ENCODE data around the gene EZR.
"Not testable (repeated sequence)": the region's sequence is repeated elsewhere in the genome, so short reads cannot be mapped to it uniquely, and the experiment has no call there.

Gene EZR

DNA sequence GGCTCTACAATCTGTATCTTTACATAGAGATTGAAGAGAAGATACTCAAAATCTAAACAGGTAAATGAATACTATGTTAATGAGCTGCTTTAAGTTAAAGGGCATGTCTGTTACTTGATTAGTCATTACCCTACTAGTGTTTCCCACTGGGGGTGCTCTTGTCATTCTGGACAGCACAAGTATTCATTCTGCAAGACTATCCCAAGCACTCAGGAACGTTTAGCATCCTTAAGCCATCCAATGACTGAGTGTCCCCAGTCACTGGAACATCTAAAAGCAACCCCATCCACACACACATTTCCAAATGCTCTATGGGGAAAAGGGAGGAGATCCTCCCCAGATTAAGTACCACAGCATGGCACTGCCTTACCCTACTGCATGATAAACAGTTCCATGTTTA, 25.7 kb downstream of the EZR start:
- no peak for DNase-seq

DNA sequence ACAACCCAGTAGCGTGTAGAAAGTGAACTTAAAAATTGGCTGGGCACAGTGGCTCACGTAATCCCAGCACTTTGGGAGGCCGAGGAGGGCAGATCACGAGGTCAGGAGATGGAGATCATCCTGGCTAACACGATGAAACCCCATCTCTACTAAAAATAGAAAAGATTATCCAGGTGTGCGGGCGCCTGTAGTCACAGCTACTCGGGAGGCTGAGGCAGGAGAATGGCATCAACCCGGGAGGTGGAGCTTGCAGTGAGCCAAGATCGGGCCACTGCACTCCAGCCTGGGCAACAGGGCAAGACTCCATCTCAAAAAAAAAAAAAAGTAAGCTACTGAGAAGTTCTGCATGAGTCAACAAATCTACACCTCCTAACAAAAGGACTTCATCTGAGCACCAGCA, 26.7 kb downstream of the EZR start:
- not testable (repeated sequence) for DNase-seq

GRCh38 chr6:158791274-158791855, 27.8 kb downstream of the EZR start:
- DNase-seq: no peak

DNA sequence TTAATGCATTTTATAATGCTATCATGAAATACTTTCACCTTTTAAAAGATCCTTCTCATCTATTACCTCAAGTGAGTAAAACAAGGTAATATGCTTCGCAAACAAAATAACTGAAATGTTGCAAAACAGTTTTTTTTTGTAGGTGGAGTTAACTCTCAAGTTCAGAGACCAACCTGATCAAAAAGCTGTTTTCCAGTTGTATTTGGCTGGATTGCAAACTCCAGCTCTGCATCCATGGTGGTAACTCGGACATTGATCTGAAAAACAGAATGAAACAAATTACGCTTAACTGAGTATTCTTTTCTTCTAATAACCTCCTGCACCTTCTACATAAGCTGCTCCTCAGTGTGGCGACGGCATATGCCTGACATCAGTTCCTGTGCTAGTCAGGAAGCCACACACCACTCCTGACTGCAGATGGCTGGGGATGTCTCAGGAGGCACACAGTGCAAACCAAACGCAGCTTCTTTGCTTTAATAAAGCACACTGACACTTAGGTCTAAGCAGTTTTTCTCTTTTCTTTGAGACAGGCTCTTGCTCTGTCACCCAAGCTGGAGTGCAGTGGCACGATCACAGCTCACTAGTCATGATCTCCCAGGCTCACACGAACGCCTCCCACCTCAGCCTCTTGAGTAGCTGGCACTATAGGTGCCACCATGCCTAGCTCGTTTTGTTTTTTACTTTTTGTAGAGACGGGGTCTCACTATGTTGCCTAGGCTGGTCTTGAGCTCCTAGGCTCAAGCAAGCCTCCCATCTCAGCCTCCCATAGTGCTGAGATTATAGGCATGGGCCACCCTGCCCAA, 29.9 kb downstream of the EZR start:
- no peak for DNase-seq

- no peak for DNase-seq
Observed at GRCh38 chr6:158787395-158787794, 31.8 kb downstream of the EZR start.

DNA sequence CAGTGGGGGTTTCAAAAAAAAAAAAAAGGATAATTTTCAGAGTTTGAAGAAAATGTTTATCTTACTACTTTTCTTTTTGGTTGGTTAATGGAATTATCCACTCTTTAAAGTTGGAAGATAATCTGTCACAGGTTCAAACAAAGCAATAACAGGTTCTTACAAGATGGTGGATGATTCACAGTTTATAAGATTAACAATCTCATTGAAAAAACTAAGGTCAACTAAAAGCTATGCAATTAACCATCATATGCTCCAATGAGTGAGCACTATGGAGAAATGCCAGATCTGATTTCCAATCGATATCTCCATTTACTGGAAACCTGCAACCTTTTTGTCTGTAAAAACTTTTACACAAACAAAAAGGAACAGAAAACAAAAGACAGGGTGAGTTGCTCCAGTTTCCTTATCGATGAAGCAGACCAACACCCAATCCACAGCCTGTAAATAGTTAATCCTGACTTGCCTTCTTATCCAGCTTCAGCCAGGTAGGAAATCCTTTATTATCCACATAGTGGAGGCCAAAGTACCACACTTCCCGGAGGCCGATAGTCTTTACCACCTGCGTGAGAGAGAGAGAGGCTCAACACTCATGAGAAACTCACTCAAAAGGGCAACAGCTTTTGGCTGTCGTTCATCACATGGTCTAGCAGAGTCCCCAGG, 32.4 kb downstream of the EZR start:
- DNase-seq: no peak

- DNase-seq: no peak
Observed at GRCh38 chr6:158785036-158785435, 34.1 kb downstream of the EZR start.

GRCh38 chr6:158784505-158784904, 34.7 kb downstream of the EZR start:
- no peak for DNase-seq

- DNase-seq: no peak
Observed at GRCh38 chr6:158783851-158784250, 35.3 kb downstream of the EZR start.

DNA sequence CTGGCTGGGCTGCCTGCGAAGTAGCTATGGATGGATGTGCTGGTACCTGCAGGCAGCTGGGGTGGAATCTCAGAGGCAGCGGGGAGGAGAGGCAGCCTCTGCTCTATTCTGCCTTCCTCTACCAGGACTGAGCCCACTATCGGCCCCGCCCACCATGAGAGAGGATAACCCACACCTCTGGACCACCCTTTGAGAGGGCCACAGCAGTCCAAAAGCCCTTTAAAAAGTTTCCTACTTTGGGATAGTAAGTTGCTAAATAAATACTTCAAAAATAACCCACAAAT, 36.1 kb downstream of the EZR start:
- no peak for DNase-seq

GRCh38 chr6:158782432-158783166, 36.6 kb downstream of the EZR start:
- peak; percentile 27 for DNase-seq

GRCh38 chr6:158781692-158782373, 37.3 kb downstream of the EZR start:
- DNase-seq: no peak

- DNase-seq: no peak
Observed at GRCh38 chr6:158780988-158781691, 38.0 kb downstream of the EZR start.

- DNase-seq: no peak
Observed at GRCh38 chr6:158780246-158780884, 38.8 kb downstream of the EZR start.

GRCh38 chr6:158778005-158778527, 41.1 kb downstream of the EZR start:
- no peak for DNase-seq

DNA sequence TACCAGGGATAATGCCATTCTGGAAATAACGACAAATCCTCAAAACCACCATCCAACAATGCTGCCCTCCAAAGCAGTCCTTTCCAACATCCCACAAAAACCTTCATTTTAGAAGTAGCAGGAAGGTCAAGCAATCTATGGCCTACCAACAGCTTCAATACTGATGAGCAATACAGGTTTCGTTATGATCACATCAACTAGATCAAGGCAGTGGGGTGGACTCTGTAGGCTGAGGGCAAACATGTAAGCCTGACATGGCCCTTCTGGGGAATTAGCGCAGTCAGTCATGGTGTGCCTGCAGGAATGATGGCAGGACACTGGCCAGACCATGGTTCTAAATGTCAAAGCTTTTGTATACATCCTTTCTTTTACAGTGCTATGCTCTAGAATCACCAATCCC, 41.7 kb downstream of the EZR start:
- no peak for DNase-seq

DNA sequence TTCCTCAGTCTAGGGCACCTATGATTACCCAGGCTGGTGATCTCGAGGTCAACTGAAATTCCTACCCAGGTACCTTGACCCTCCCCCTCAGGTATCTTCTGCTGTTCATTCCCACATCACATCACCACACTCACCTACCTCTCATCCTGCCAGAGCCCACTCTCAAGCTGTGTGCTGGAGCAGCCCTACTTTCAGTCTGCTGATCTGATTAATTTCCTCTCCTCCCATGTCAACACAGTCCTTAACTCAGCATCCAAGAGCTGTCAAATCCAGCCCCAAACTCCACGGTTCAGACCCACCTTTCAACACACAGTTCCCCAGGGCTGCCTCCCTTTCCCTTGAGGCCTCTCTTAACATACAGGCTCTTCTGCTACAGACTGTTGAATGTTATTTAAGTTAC, 42.4 kb downstream of the EZR start:
- DNase-seq: no peak

DNA sequence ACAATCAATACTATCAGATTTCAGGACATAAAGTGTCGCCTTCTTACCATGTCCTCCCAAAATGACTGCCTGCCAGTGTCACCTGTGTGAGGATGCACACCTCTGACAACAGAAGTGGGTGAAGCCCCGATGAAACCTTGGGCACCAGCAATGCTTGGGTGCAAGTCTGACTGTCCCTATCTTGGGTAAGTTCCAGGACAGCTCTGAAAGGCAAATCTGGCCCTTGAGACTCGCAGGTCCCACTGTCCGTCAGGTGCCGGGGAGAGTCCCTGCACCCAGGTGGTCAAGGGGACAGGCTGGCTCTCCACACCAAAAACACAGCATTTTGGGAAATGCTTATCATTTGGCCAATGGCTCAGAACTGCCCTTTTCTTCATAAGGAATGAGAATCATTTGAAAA, 43.3 kb downstream of the EZR start:
- no peak for DNase-seq

DNA sequence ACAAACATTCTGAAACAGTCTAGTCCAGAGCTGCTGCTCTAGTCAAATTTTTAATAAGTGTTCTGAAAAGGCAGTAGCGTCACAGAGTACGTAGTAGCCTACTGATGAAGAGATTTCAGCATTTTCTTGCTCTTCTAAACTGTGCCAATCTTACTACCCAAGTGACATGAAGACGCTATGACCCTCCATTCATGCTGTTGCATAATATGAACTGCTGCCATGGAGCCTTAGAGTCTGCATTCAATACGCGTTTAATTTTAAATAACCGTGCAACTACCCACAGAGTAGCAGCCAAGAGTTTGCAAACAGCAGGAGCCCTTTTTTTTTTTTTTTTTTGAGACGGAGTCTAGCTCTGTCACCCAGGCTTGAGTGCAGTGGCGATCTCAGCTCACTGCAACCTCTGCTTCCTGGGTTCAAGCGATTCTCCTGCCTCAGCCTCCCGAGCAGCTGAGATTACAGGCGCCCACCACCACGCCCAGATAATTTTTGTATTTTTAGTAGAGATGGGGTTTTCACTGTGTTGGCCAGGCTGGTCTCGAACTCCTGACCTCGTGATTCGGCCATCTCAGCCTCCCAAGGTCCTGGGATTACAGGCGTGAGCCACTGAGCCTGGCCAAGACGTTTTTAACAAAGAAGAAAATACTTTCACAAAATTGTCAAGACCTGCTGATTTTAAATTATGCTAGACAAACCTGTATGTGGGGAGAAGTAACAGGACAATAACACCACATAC, 44.3 kb downstream of the EZR start:
- DNase-seq: no peak

- no peak for DNase-seq
Observed at GRCh38 chr6:158773581-158774449, 45.4 kb downstream of the EZR start.

Data from NCI-H2107 (cell line).